ENCODE results near the gene CYP27B1.
"Not testable (repeated sequence)": the region's sequence is repeated elsewhere in the genome, so short reads cannot be mapped to it uniquely, and the experiment has no call there.

The CYP27B1 gene

DNA sequence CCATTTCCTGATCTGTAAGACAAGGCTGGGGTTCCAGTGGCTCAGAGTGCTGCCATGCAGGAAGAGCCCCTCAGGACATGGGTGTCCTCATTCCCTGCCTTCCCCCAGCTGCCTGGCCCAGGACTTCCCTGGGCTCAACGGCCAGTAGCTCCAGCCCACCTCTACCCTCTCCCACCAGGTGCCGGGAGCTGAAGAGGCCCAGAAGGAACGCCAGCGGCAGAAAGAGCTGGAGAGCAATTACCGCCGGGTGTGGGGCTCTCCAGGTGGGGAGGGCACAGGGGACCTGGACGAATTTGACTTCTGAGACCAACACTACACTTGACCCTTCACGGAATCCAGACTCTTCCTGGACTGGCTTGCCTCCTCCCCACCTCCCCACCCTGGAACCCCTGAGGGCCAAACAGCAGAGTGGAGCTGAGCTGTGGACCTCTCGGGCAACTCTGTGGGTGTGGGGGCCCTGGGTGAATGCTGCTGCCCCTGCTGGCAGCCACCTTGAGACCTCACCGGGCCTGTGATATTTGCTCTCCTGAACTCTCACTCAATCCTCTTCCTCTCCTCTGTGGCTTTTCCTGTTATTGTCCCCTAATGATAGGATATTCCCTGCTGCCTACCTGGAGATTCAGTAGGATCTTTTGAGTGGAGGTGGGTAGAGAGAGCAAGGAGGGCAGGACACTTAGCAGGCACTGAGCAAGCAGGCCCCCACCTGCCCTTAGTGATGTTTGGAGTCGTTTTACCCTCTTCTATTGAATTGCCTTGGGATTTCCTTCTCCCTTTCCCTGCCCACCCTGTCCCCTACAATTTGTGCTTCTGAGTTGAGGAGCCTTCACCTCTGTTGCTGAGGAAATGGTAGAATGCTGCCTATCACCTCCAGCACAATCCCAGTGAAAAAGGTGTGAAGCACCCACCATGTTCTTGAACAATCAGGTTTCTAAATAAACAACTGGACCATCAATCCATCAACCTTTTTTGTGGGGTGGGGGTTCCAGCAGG lies 46.0 kb downstream of the CYP27B1 start:
- no peak for DNase-seq

- no peak for DNase-seq
Measured at GRCh38 chr12:57719777-57720605, 46.9 kb downstream of the CYP27B1 start.

DNA sequence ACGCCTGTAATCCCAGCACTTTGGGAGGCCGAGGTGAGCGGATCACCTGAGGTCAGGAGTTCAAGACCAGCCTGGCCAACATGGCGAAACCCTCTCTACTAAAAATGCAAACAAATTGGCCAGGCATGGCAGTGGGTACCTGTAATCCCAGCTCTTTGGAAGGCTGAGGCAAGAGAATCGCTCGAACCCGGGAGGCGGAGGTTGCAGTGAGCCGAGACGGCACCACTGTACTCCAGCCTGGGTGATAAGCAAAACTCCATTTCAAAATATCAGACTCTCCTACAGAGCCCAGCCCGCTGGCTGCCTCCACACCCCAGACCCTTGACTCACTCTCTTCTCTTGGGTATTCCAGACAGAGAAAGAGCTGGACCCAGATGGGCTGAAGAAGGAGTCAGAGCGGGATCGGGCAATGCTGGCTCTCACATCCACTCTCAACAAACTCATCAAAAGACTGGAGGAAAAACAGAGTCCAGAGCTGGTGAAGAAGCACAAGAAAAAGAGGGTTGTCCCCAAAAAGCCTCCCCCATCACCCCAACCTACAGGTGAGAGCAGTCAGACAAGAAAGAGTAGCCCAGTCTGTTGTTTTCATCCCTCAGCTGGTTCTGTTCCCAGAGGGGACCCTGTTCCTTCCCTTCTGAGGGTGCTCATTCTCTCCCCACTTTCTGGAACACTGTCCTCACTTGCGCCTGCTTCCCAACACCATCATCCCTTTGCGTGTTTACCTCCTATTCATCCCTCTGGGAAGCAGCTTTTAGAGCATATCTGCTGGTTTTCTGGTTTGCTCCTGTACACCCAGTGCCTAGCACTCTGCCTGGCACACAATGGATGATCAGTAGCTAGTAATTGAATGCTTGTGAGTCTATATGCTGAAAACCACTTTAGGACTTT lies 48.0 kb downstream of the CYP27B1 start:
- no peak for DNase-seq

- no peak for DNase-seq
Measured at GRCh38 chr12:57717846-57718640, 48.8 kb downstream of the CYP27B1 start.

DNA sequence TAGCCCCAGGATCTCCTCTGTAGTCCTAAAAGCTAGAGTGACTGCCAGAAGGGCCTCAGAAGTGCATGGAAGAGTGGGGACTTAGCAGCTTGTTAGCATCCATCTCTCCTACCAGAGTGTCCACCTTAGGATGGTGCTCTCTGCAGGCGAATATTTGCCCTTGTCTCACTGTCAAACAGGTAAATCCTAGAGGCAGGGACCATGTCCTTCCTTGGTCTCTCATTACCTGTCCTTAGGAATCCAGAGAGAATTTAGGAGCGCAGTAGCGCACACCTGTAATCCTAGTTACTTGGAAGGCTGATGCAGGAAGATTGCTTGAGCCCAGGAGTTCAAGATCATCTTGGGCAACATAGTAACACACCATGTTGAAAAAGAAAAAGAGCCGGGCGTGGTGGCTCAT lies 49.7 kb downstream of the CYP27B1 start:
- DNase-seq = no peak

DNA sequence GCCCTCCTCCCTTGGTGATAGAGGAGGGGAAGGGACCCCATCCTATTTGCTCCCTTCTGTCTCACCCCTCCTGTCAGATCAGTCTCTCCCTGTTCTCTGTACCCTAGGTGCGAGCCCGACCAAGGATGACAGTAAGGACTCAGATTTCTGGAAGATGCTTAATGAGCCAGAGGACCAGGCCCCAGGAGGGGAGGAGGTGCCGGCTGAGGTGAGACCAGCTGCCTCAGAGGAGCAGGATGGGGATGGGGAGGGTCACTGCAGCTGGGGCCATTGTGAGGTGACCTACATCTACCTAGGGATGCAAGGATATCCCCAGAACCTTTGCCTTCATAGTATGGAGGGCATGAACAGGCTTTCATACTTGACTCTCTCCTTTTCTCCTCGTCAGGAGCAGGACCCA lies 50.6 kb downstream of the CYP27B1 start:
- DNase-seq = no peak

DNA sequence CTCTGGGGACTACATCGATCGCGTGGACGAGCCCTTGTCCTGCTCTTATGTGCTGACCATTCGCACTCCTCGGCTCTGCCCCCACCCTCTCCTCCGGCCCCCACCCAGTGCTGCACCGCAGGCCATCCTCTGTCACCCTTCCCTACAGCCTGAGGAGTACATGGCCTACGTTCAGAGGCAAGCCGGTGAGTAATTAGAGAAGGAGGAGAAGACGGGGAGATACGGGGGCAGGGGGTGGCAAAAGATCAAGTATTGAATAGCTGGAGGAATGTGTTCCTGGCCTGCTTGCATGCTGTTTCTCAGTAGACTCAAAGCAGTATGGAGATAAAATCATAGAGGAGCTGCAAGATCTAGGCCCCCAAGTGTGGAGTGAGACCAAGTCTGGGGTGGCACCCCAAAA lies 51.1 kb downstream of the CYP27B1 start:
- DNase-seq = no peak

- DNase-seq = not testable (repeated sequence)
Measured at GRCh38 chr12:57715036-57715748, 51.7 kb downstream of the CYP27B1 start.

- DNase-seq = no peak
Measured at GRCh38 chr12:57713209-57713608, 53.7 kb downstream of the CYP27B1 start.

- DNase-seq = no peak
Measured at GRCh38 chr12:57712701-57713100, 54.2 kb downstream of the CYP27B1 start.

All from hematopoietic multipotent progenitor cell treated with erythropoietin and hydrocortisone succinate and interleukin-3 and kit ligand, for 8 days (in vitro differentiated cells).